Ectodermal cell (in vitro differentiated cells): Measurements from ENCODE around the gene PPP2R5C.

Experiments
- H3K27ac ChIP-seq: 2 replicates; pipeline ENCODE4 v1.7.0; 2013; ENCODE audit warnings: mild to moderate bottlenecking, low read depth, low read length; ENCODE audit not compliant: insufficient read depth, poor library complexity, severe bottlenecking
- H3K27me3 ChIP-seq: 2 replicates; pipeline ENCODE4 v1.7.0; 2013; ENCODE audit warnings: mild to moderate bottlenecking, low read length; ENCODE audit not compliant: insufficient read depth, control insufficient read depth, poor library complexity, severe bottlenecking
- H3K36me3 ChIP-seq: one replicate; pipeline ENCODE4 v1.7.0; 2013; ENCODE audit warnings: low read length; ENCODE audit not compliant: control insufficient read depth, insufficient read depth
- H3K4me1 ChIP-seq: one replicate; pipeline ENCODE4 v1.7.0; 2013; ENCODE audit warnings: low read length; ENCODE audit not compliant: control insufficient read depth, insufficient read depth
- H3K4me3 ChIP-seq: 2 replicates; pipeline ENCODE4 v1.7.0; 2013; ENCODE audit warnings: low read depth, low read length, control low read depth; ENCODE audit not compliant: insufficient read depth
- H3K9me3 ChIP-seq: 2 replicates; pipeline ENCODE4 v1.7.0; 2013; ENCODE audit warnings: mild to moderate bottlenecking, low read length, moderate library complexity; ENCODE audit not compliant: control insufficient read depth
- WGBS, 2 experiments: methylation state at CpG; one replicate each; pipeline ENCODE4 v1.1.7; 2013; ENCODE audit warnings: missing lambda C conversion rate in 2 of 2; 5-methylcytosine and 5-hydroxymethylcytosine counted together

Gene PPP2R5C

GRCh38 chr14:101961746-101962502 lies 200.4 kb downstream of the PPP2R5C start:
- WGBS, 2 experiments = 89 to 92% methylated on average over 9 of the region's 9 CpGs
- no peak overlapping the region for H3K27ac ChIP-seq

DNA sequence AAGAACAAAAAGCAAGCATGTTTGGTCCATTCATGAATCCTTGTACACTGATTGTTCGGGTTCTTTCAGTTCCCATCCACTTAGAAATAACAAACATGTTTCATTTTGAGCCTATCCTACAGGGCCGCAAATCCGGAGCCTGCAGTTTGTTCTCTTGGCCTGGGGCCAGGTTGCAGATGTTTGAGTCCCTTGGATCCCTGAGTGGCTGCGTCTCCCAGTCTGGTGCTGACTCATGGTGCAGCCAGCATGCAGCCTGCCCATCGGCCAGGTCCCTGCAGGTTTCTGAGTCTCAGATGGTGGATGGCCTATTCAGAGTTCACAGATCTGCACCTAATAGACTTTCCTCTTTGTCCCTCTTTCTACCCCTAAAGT lies 201.0 kb downstream of the PPP2R5C start:
- no peak overlapping the region for H3K27ac ChIP-seq
- peaks cover 20% of the 10 kb centered on the region for H3K27me3 ChIP-seq
- 80 to 82% methylated on average over 5 of the region's 5 CpGs for WGBS, 2 experiments
- H3K36me3 ChIP-seq = no peaks in the 10 kb centered on the region
- peaks cover 10% of the 10 kb centered on the region for H3K4me1 ChIP-seq
- H3K9me3 ChIP-seq = no peaks in the 10 kb centered on the region
- H3K4me3 ChIP-seq = no peak overlapping the region

More at GRCh38 chr14:101961746-101962502, 200.4 kb downstream of the PPP2R5C start:
- Histone ChIP-seq H3K4me1 (peaks cover 10% of the 10 kb centered on the region), H3K36me3 (no peaks in the 10 kb centered on the region), H3K27me3 (peaks cover 20% of the 10 kb centered on the region), H3K9me3 (no peaks in the 10 kb centered on the region), H3K4me3 (no peak overlapping the region)

- H3K4me1 ChIP-seq = peaks cover 10% of the 10 kb centered on the region
- no peaks in the 10 kb centered on the region for H3K9me3 ChIP-seq
- H3K4me3 ChIP-seq = no peak overlapping the region
- H3K27me3 ChIP-seq = peaks cover 20% of the 10 kb centered on the region
- H3K36me3 ChIP-seq = no peaks in the 10 kb centered on the region
- 87 to 91% methylated on average over 3 to 4 of the region's 5 CpGs for WGBS, 2 experiments
- H3K27ac ChIP-seq = no peak overlapping the region
Observed at GRCh38 chr14:101963052-101963451, 201.5 kb downstream of the PPP2R5C start.

GRCh38 chr14:101963656-101964296 lies 202.3 kb downstream of the PPP2R5C start:
- H3K9me3 ChIP-seq = no peaks in the 10 kb centered on the region

GRCh38 chr14:101964297-101965180 lies 203.0 kb downstream of the PPP2R5C start, which contains the start of gene DYNC1H1:
Gene DYNC1H1 (plus strand): TSS chr14:101964573. CDS start chr14:101964692, 119 bp downstream.
- peak within 1 kb of the TSS; percentile 86 for H3K27ac ChIP-seq
- H3K36me3 ChIP-seq = no peaks in the 10 kb centered on the region
- H3K4me3 ChIP-seq = peak within 1 kb of the TSS; percentile 100
- peaks cover 10% of the 10 kb centered on the region for H3K4me1 ChIP-seq
- WGBS, 2 experiments = 0 to 1% methylated on average over 115 of the region's 115 CpGs
- H3K9me3 ChIP-seq = no peaks in the 10 kb centered on the region
- H3K27me3 ChIP-seq = peaks cover 20% of the 10 kb centered on the region

More at GRCh38 chr14:101963656-101964296, 202.3 kb downstream of the PPP2R5C start:
- H3K36me3 ChIP-seq = no peaks in the 10 kb centered on the region
- H3K4me1 ChIP-seq = peaks cover 10% of the 10 kb centered on the region
- WGBS, 2 experiments = 73 to 75% methylated on average over 20 of the region's 20 CpGs
- no peak overlapping the region for H3K27ac ChIP-seq
- peaks cover 20% of the 10 kb centered on the region for H3K27me3 ChIP-seq
- peak overlapping the region; percentile 18 for H3K4me3 ChIP-seq

DNA sequence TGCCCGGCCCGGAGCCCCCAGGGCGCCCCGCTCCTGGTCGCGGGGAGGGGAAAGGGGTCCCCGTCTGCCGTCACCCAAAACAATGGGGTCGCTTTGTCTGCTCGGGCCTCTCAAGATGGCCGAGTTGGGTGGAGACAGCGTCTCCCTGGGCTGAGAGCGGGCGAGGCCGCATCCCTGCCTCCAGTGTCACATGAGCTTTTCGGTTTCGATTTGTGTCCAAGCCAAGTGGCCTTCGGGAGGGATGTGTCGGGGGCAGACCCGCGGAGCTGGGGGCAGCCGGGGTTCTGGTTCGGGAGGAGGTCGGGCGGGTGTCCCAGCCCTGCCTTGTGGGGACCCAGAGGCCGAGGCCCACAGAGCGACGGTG lies 203.7 kb downstream of the PPP2R5C start:
- H3K36me3 ChIP-seq = no peaks in the 10 kb centered on the region
- H3K27me3 ChIP-seq = peaks cover 20% of the 10 kb centered on the region
- H3K4me1 ChIP-seq = peaks cover 10% of the 10 kb centered on the region
- WGBS, 2 experiments = 0% methylated on average over 28 of the region's 28 CpGs
- peak overlapping the region; percentile 100 for H3K4me3 ChIP-seq
- H3K27ac ChIP-seq = peak overlapping the region; percentile 86
- no peaks in the 10 kb centered on the region for H3K9me3 ChIP-seq

- Histone ChIP-seq H3K4me1 (peaks cover 10% of the 10 kb centered on the region), H3K9me3 (no peaks in the 10 kb centered on the region), H3K4me3 (peak overlapping the region; percentile 100), H3K27me3 (peaks cover 20% of the 10 kb centered on the region), H3K27ac (peak overlapping the region; percentile 44), H3K36me3 (no peaks in the 10 kb centered on the region)
- WGBS, 2 experiments = 17 to 18% methylated on average over 4 of the region's 5 CpGs
Observed at GRCh38 chr14:101965770-101966722, 204.5 kb downstream of the PPP2R5C start.

GRCh38 chr14:101966742-101967141 lies 205.2 kb downstream of the PPP2R5C start:
- no peaks in the 10 kb centered on the region for H3K36me3 ChIP-seq
- WGBS, 2 experiments = no CpG with 5 or more reads among the region's 2 CpGs
- H3K4me3 ChIP-seq = peak overlapping the region; percentile 100
- H3K27ac ChIP-seq = no peak overlapping the region
- no peaks in the 10 kb centered on the region for H3K9me3 ChIP-seq
- peaks cover 10% of the 10 kb centered on the region for H3K4me1 ChIP-seq
- H3K27me3 ChIP-seq = peaks cover 15% of the 10 kb centered on the region

GRCh38 chr14:101968186-101968585 lies 206.7 kb downstream of the PPP2R5C start:
- Histone ChIP-seq H3K27ac (no peak overlapping the region), H3K4me1 (peaks cover 10% of the 10 kb centered on the region), H3K4me3 (no peak overlapping the region), H3K9me3 (no peaks in the 10 kb centered on the region), H3K36me3 (no peaks in the 10 kb centered on the region), H3K27me3 (peaks cover 4% of the 10 kb centered on the region)
- 94 to 96% methylated on average over 4 of the region's 4 CpGs for WGBS, 2 experiments
